ENCODE results near the gene USF3. TPM values are rescaled to one million over a fixed set of nuclear protein-coding genes. Genes with fewer than 3 reads are reported as not detected.

The USF3 gene
- total and polyA plus RNA-seq, 4 donors: 5.2 to 21.3 (median 9.8) TPM

GRCh38 chr3:113659101-113659541, 37.3 kb downstream of the USF3 start:
- no peak for TF ChIP-seq CTCF (IDR thresholded peaks at IDR 0.05; ENCODE audit: control extremely low read depth, extremely low read depth)
- no peak overlapping the region for H3K27ac ChIP-seq (ENCODE audit: low read depth in 1 of 2, low read length in 1 of 2)
- ATAC-seq (ENCODE audit: insufficient read depth, low FRiP score): no peak
- no peaks in the 10 kb centered on the region for H3K4me1 ChIP-seq (ENCODE audit: control insufficient read depth in 5 of 5, insufficient read depth in 5 of 5, low read length in 5 of 5)
- no peaks in the 10 kb centered on the region for H3K9me3 ChIP-seq (ENCODE audit: control insufficient read depth in 4 of 4, insufficient read depth in 3 of 4, low read length in 3 of 4)
- no peak for DNase-seq
- 77 to 83% methylated on average over 1 of the region's 1 CpG for WGBS, 2 donors
- H3K36me3 ChIP-seq (ENCODE audit: control insufficient read depth in 4 of 4, insufficient read depth in 4 of 4, low read length in 4 of 4): peaks cover 27 to 33% (median 30%) of the 10 kb centered on the region in 4 donors
- no peak overlapping the region for H3K9ac ChIP-seq (ENCODE audit: insufficient read depth in 1 of 2, low read length in 2 of 2)
- no peaks in the 10 kb centered on the region for H3K27me3 ChIP-seq (ENCODE audit: control insufficient read depth in 3 of 3, insufficient read depth in 3 of 3, low read length in 2 of 3)
- no peak overlapping the region for H3K4me3 ChIP-seq

GRCh38 chr3:113658107-113658506, 38.3 kb downstream of the USF3 start:
- Histone ChIP-seq H3K4me1 (ENCODE audit: control insufficient read depth in 5 of 5, insufficient read depth in 5 of 5, low read length in 5 of 5) (no peaks in the 10 kb centered on the region), H3K9me3 (ENCODE audit: control insufficient read depth in 4 of 4, insufficient read depth in 3 of 4, low read length in 3 of 4) (no peaks in the 10 kb centered on the region), H3K36me3 (ENCODE audit: control insufficient read depth in 4 of 4, insufficient read depth in 4 of 4, low read length in 4 of 4) (peaks cover 22 to 32% (median 29%) of the 10 kb centered on the region in 4 donors), H3K4me3 (no peak overlapping the region), H3K27me3 (ENCODE audit: control insufficient read depth in 3 of 3, insufficient read depth in 3 of 3, low read length in 2 of 3) (no peaks in the 10 kb centered on the region), H3K27ac (ENCODE audit: low read depth in 1 of 2, low read length in 1 of 2) (no peak overlapping the region), H3K9ac (ENCODE audit: insufficient read depth in 1 of 2, low read length in 2 of 2) (no peak overlapping the region)
- TF ChIP-seq CTCF (IDR thresholded peaks at IDR 0.05; ENCODE audit: control extremely low read depth, extremely low read depth): no peak
- ATAC-seq (ENCODE audit: insufficient read depth, low FRiP score): no peak
- DNase-seq: no peak
- WGBS, 2 donors: 97 to 99% methylated on average over 3 of the region's 3 CpGs

- TF ChIP-seq CTCF (IDR thresholded peaks at IDR 0.05; ENCODE audit: control extremely low read depth, extremely low read depth): no peak
- H3K27me3 ChIP-seq (ENCODE audit: control insufficient read depth in 3 of 3, insufficient read depth in 3 of 3, low read length in 2 of 3): no peaks in the 10 kb centered on the region
- no peaks in the 10 kb centered on the region for H3K9me3 ChIP-seq (ENCODE audit: control insufficient read depth in 4 of 4, insufficient read depth in 3 of 4, low read length in 3 of 4)
- DNase-seq: no peak
- H3K4me1 ChIP-seq (ENCODE audit: control insufficient read depth in 5 of 5, insufficient read depth in 5 of 5, low read length in 5 of 5): no peaks in the 10 kb centered on the region
- no peak for ATAC-seq (ENCODE audit: insufficient read depth, low FRiP score)
- 89% methylated on average over 3 of the region's 3 CpGs for WGBS, 2 donors
- H3K9ac ChIP-seq (ENCODE audit: insufficient read depth in 1 of 2, low read length in 2 of 2): no peak overlapping the region
- peaks cover 13 to 21% (median 19%) of the 10 kb centered on the region in 4 donors for H3K36me3 ChIP-seq (ENCODE audit: control insufficient read depth in 4 of 4, insufficient read depth in 4 of 4, low read length in 4 of 4)
- H3K4me3 ChIP-seq: no peak overlapping the region
- no peak overlapping the region for H3K27ac ChIP-seq (ENCODE audit: low read depth in 1 of 2, low read length in 1 of 2)
These were observed 41.6 kb downstream of the USF3 start for GRCh38 chr3:113654851-113655250.

GRCh38 chr3:113654310-113654709, 42.1 kb downstream of the USF3 start:
- WGBS, 2 donors: 92 to 100% methylated on average over 1 of the region's 1 CpG
- no peak for TF ChIP-seq CTCF (IDR thresholded peaks at IDR 0.05; ENCODE audit: control extremely low read depth, extremely low read depth)
- Histone ChIP-seq H3K36me3 (ENCODE audit: control insufficient read depth in 4 of 4, insufficient read depth in 4 of 4, low read length in 4 of 4) (peaks cover 8 to 19% (median 16%) of the 10 kb centered on the region in 4 donors), H3K9me3 (ENCODE audit: control insufficient read depth in 4 of 4, insufficient read depth in 3 of 4, low read length in 3 of 4) (no peaks in the 10 kb centered on the region), H3K4me1 (ENCODE audit: control insufficient read depth in 5 of 5, insufficient read depth in 5 of 5, low read length in 5 of 5) (peaks cover 0 to 2% (median 0%) of the 10 kb centered on the region in 5 donors), H3K27ac (ENCODE audit: low read depth in 1 of 2, low read length in 1 of 2) (no peak overlapping the region), H3K9ac (ENCODE audit: insufficient read depth in 1 of 2, low read length in 2 of 2) (no peak overlapping the region), H3K27me3 (ENCODE audit: control insufficient read depth in 3 of 3, insufficient read depth in 3 of 3, low read length in 2 of 3) (no peaks in the 10 kb centered on the region), H3K4me3 (no peak overlapping the region)
- DNase-seq: no peak
- ATAC-seq (ENCODE audit: insufficient read depth, low FRiP score): no peak
